GM12878 (cell line): ENCODE data around the gene JUND. TPM values are rescaled to one million over a fixed set of nuclear protein-coding genes. Genes with fewer than 3 reads are reported as not detected.

Experiments used
- ATAC-seq: fragments of 200-7000 bp; cut with Tn5 transposase; 3 replicates; pipeline ENCODE4 v1.9.1; 2020; ENCODE audit warnings: mild to moderate bottlenecking, moderate library complexity
- BruUV-seq: library from RNA; stranded (reverse); fragments of 400-500 nt; replicated peaks from 2 replicates; lab custom pipeline; 2021; lab: Mats Ljungman, UMichigan
- CTCF ChIA-PET: fragments of 300-600 bp; sonication (Branson Sonifier 250); formaldehyde crosslinking; extraction: SDS; loops from one replicate; lab custom pipeline; 2021; ENCODE audit warnings: inconsistent platforms; lab: Yijun Ruan, JAX
- POLR2A ChIA-PET: fragments of 350-600 bp; formaldehyde crosslinking; extraction: SDS; loops from one replicate; lab custom pipeline; 2021; ENCODE audit warnings: inconsistent platforms; lab: Charles Lee
- RAD21 ChIA-PET: fragments of 300-600 bp; sonication (Branson Sonifier 250); formaldehyde crosslinking; loops from one replicate; lab custom pipeline; 2023; ENCODE audit warnings: antibody characterized with exemption; ENCODE audit not compliant: unreplicated experiment; lab: Charles Lee
- SMC1A ChIA-PET: fragments of 300-600 bp; sonication (Branson Sonifier 250); formaldehyde crosslinking; loops from one replicate; lab custom pipeline; 2023; ENCODE audit not compliant: unreplicated experiment, uncharacterized antibody; lab: Charles Lee
- DNase-seq: peaks from one replicate; pipeline ENCODE4 v3.0.0-alpha.2; 2011; ENCODE audit warnings: low read depth, low spot score
- FAIRE-seq: peaks from 3 replicates; lab custom pipeline; 2011; peaks lifted over from hg19 to GRCh38; lab: Jason Lieb, UNC
- H2AFZ ChIP-seq: 2 replicates; pipeline ENCODE4 v1.6.0; 2011; ENCODE audit warnings: low read depth, low read length, control low read depth; ENCODE audit not compliant: control insufficient read depth
- H3K27ac ChIP-seq: 2 replicates; pipeline ENCODE4 v1.5.1; 2011; ENCODE audit warnings: control low read depth; ENCODE audit not compliant: control insufficient read depth, insufficient read depth
- H3K27me3 ChIP-seq, 2 experiments: replicated peaks in 1 of 2; 2 replicates each; pipeline versions ENCODE4 v1.6.0 to v1.6.1; 2011; ENCODE audit warnings: low read length in 1 of 2; ENCODE audit not compliant: control insufficient read depth in 2 of 2, insufficient read depth in 2 of 2
- H3K36me3 ChIP-seq, 2 experiments: 2 replicates each; pipeline ENCODE4 v1.5.1; 2011; ENCODE audit warnings: low read length in 1 of 2; ENCODE audit not compliant: control insufficient read depth in 2 of 2, insufficient read depth in 2 of 2
- H3K4me1 ChIP-seq: 2 replicates; pipeline ENCODE4 v1.6.1; 2011; ENCODE audit warnings: mild to moderate bottlenecking, low read length, moderate library complexity, mixed read lengths; ENCODE audit not compliant: control insufficient read depth, insufficient read depth
- H3K4me2 ChIP-seq: 2 replicates; pipeline ENCODE4 v1.6.0; 2011; ENCODE audit warnings: control low read depth; ENCODE audit not compliant: control insufficient read depth, insufficient read depth
- H3K4me3 ChIP-seq: fragments of 200-600 bp; sonication (generic); 2 replicates; pipeline ENCODE4 v1.5.1; 2016
- H3K79me2 ChIP-seq: 2 replicates; pipeline ENCODE4 v1.6.0; 2011; ENCODE audit warnings: low read length; ENCODE audit not compliant: control insufficient read depth, insufficient read depth
- H3K9ac ChIP-seq: 2 replicates; pipeline ENCODE4 v1.8.0; 2011; ENCODE audit warnings: low read length, control low read depth, mixed read lengths; ENCODE audit not compliant: control insufficient read depth, insufficient read depth
- H3K9me3 ChIP-seq: replicated peaks from 3 replicates; pipeline ENCODE4 v1.5.1; 2011; ENCODE audit warnings: mild to moderate bottlenecking, low read length; ENCODE audit not compliant: control insufficient read depth, insufficient read depth
- H4K20me1 ChIP-seq: 2 replicates; pipeline ENCODE4 v1.6.0; 2011; ENCODE audit not compliant: control insufficient read depth, insufficient read depth
- ATF3 ChIP-seq: IDR thresholded peaks from 2 replicates; pipeline ENCODE4 v1.6.1; 2011; ENCODE audit warnings: low read depth, mild to moderate bottlenecking, low read length, moderate library complexity, borderline replicate concordance; ENCODE audit errors: extremely low read depth
- BACH1 ChIP-seq: fragments of 450-650 bp; IDR thresholded peaks from 2 replicates; pipeline ENCODE4 v1.6.1; 2017; ENCODE audit warnings: mild to moderate bottlenecking, borderline replicate concordance
- ESRRA ChIP-seq: IDR thresholded peaks from 2 replicates; pipeline ENCODE4 v1.6.1; 2012; ENCODE audit warnings: mild to moderate bottlenecking, low read length, improper control_type of control experiment
- HDAC6 ChIP-seq: fragments of 200-600 bp; sonication (generic); IDR thresholded peaks from one replicate; pipeline ENCODE4 v1.8.0; 2017; ENCODE audit warnings: antibody characterized with exemption; ENCODE audit not compliant: unreplicated experiment
- KLF5 ChIP-seq: fragments of 450-650 bp; IDR thresholded peaks from 2 replicates; pipeline ENCODE4 v1.6.1; 2014; ENCODE audit warnings: mild to moderate bottlenecking; ENCODE audit not compliant: partially characterized antibody
- NFYA ChIP-seq: IDR thresholded peaks from 2 replicates; pipeline ENCODE4 v1.6.1; 2011; ENCODE audit warnings: low read depth, mild to moderate bottlenecking, low read length, improper control_type of control experiment, borderline replicate concordance
- PAX8 ChIP-seq: fragments of 450-650 bp; IDR thresholded peaks from 2 replicates; pipeline ENCODE4 v1.6.1; 2017; ENCODE audit warnings: mild to moderate bottlenecking, moderate library complexity
- POLR2AphosphoS2 ChIP-seq: IDR thresholded peaks from 2 replicates; pipeline ENCODE4 v1.6.1; 2011; ENCODE audit warnings: low read depth, mild to moderate bottlenecking, low read length, improper control_type of control experiment, moderate library complexity
- RAD51 ChIP-seq: fragments of 450-650 bp; IDR thresholded peaks from 2 replicates; pipeline ENCODE4 v1.6.1; 2016; ENCODE audit warnings: moderate library complexity, mild to moderate bottlenecking, inconsistent platforms
- SKIL ChIP-seq: fragments of 450-650 bp; IDR thresholded peaks from 2 replicates; pipeline ENCODE4 v1.6.1; 2017; ENCODE audit warnings: mild to moderate bottlenecking, low read depth, inconsistent platforms; ENCODE audit not compliant: poor library complexity, severe bottlenecking
- TBL1XR1 ChIP-seq: IDR thresholded peaks from 2 replicates; pipeline ENCODE4 v1.6.1; 2012; ENCODE audit warnings: low read depth, low read length, improper control_type of control experiment
- WRNIP1 ChIP-seq: IDR thresholded peaks from 2 replicates; pipeline ENCODE4 v1.6.1; 2011; ENCODE audit warnings: low read depth, low read length, improper control_type of control experiment, borderline replicate concordance
- ZNF622 ChIP-seq: fragments of 450-650 bp; IDR thresholded peaks from 2 replicates; pipeline ENCODE4 v1.6.1; 2017; ENCODE audit warnings: mild to moderate bottlenecking, inconsistent platforms
- WGBS: methylation state at CpG from one replicate; pipeline ENCODE4 v1.1.6; 2016; ENCODE audit warnings: low lambda C conversion rate; ENCODE audit not compliant: insufficient replicate concordance, insufficient coverage; ENCODE audit errors: missing lambda C conversion rate; 5-methylcytosine and 5-hydroxymethylcytosine counted together
- in situ Hi-C: fragments of 300-500 bp; cut with MboI; formaldehyde crosslinking; loops from 9 replicates; pipeline ENCODE4 v1.14.3; 2018; ENCODE audit warnings: mixed read lengths
- intact Hi-C: fragments of 100-400 bp; cut with micrococcal nuclease; formaldehyde crosslinking; loops from one replicate; pipeline ENCODE4 v1.14.2; 2022; ENCODE audit not compliant: unreplicated experiment
- polyA plus RNA-seq, 11 experiments: library from polyadenylated mRNA; depleted of rRNA in 4 of 11; unstranded in 6 of 11; stranded (reverse) in 5 of 11; fragments of >200 nt; fragmentation: Nextera tagmentation in 4 of 11; fragmentation: Illumina TruSeq in 1 of 11; extraction: Ambion mirVana in 4 of 11; extraction: Trizol in 1 of 11; gene quantifications; 1 replicate in 1 of 11; 2 replicates in 10 of 11; pipeline versions ENCODE4 v1.2.1 to v1.2.3, GENCODE V29; 2011 to 2016; ENCODE audit warnings: inconsistent platforms in 2 of 11, missing spikeins in 2 of 11, low read depth in 1 of 11
- total RNA-seq, 4 experiments: library from RNA; depleted of rRNA in 3 of 4; stranded (reverse); fragments of >200 nt in 3 of 4; fragmentation: Illumina TruSeq in 1 of 4; extraction: Trizol in 1 of 4; gene quantifications; 2 replicates each; pipeline versions ENCODE4 v1.2.1 to v1.2.3, GENCODE V29; 2013 to 2021

Gene JUND
- total and polyA plus RNA-seq, 10 of the 15 experiments (the other 5 are each of a cell fraction or from before 2014, with no cell fraction given), result 7.4 to 164 (median 18.8) TPM

- ChIA-PET RAD21 (interaction anchor here (1.0 to 5.8 kb wide), 3 partner anchors 7 to 41 kb away, joined by 4 to 136 read pairs (median 4); partner anchors contain the start of gene JUND), POLR2A (interaction anchor here (0.5 to 5.8 kb wide), 6 partner anchors 8 to 116 kb away, joined by 3 to 172 read pairs (median 10); partner anchors contain the start of genes JUND and LSM4), CTCF (interaction anchor here (1.2 kb wide), 1 partner anchor 8 kb away, joined by 8 read pairs; the partner anchor contains the start of gene JUND), SMC1A (no interaction called here)
- TF ChIP-seq NFYA, result no peak
- TF ChIP-seq ATF3, result no peak
- no peak for TF ChIP-seq ESRRA
- TF ChIP-seq TBL1XR1, result no peak
- TF ChIP-seq RAD51, result no peak
- TF ChIP-seq HDAC6, result no peak
- no peak for TF ChIP-seq PAX8
- TF ChIP-seq BACH1, result no peak
- no peak for TF ChIP-seq KLF5
- TF ChIP-seq ZNF622, result no peak
- no peak for TF ChIP-seq WRNIP1
- no peak for TF ChIP-seq POLR2AphosphoS2
- no peak for TF ChIP-seq SKIL
- WGBS, result 79% methylated on average over 24 of the region's 26 CpGs
- H3K27me3 ChIP-seq, result no peaks in the 10 kb centered on the region
- H3K4me2 ChIP-seq, result no peak overlapping the region
- H3K9ac ChIP-seq, result no peak overlapping the region
- intact Hi-C loops, result no loop called here
- H3K27ac ChIP-seq, result no peak overlapping the region
- H2AFZ ChIP-seq, result no peak overlapping the region
- DNase-seq, result no peak
- no peak for FAIRE-seq
- in situ Hi-C loops, result no loop called here
- no peak for ATAC-seq
- peaks cover 38% of the 10 kb centered on the region for H3K4me1 ChIP-seq
- no peaks in the 10 kb centered on the region for H4K20me1 ChIP-seq
- H3K79me2 ChIP-seq, result peaks cover 5% of the 10 kb centered on the region
- H3K4me3 ChIP-seq, result no peak overlapping the region
- H3K36me3 ChIP-seq, result no peaks in the 10 kb centered on the region
- BruUV-seq, result no TSS peak
- H3K9me3 ChIP-seq, result no peaks in the 10 kb centered on the region
Measured at GRCh38 chr19:18287836-18288772, 6.7 kb upstream of the JUND start.
